ENCODE data around the gene TGFA. TPM values are rescaled to one million over a fixed set of nuclear protein-coding genes. Genes with fewer than 3 reads are reported as not detected.
A peak's percentile ranks its signal among the peaks of the same experiment; 100 is the strongest.

TGFA gene
- polyA plus RNA-seq, 2 of the 4 experiments (the other 2 are of a cell fraction): 3.5 to 5.3 TPM

DNA sequence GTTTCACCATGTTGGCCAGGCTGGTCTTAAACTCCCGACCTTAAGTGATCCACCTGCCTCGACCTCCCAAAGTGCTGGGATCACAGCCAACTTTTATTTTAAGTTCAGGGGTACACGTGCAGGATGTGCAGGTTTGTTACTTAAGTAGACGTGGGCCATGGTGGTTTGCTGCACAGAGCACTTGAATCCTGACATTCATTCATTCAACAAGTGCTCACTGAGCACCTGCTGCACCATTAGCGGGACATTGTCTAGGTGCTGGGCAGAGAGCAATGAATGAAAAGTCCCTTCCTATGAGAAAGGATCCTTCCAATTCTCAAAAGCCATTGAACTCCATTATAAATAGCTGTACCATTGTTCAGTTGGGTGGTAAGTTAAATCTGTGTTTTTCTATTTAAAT lies 31.0 kb downstream of the TGFA start:
- Histone ChIP-seq H3K4me2 (no peak overlapping the region), H3K27ac (peak overlapping the region in 1 of 2 experiments; percentile 2; a peak in 1 of 6 replicates), H3K4me1 (peaks cover 47% of the 10 kb centered on the region), H3K4me3 (no peak overlapping the region), H3K9me3 (no peaks in the 10 kb centered on the region)
- ChIA-PET CTCF (no interaction called here), POLR2A (no interaction called here)
- no peak for TF ChIP-seq FOSL2 (IDR thresholded peaks at IDR 0.05)
- TF ChIP-seq FOSL2 (CRISPR knock-in tag; IDR thresholded peaks at IDR 0.05): no peak
- TF ChIP-seq HDAC2 (IDR thresholded peaks at IDR 0.05): no peak
- TF ChIP-seq, protein P1, sequence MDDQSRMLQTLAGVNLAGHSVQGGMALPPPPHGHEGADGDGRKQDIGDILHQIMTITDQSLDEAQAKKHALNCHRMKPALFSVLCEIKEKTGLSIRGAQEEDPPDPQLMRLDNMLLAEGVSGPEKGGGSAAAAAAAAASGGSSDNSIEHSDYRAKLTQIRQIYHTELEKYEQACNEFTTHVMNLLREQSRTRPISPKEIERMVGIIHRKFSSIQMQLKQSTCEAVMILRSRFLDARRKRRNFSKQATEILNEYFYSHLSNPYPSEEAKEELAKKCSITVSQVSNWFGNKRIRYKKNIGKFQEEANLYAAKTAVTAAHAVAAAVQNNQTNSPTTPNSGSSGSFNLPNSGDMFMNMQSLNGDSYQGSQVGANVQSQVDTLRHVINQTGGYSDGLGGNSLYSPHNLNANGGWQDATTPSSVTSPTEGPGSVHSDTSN (IDR thresholded peaks at IDR 0.05): no peak
- no peak for TF ChIP-seq ZC3H11A (IDR thresholded peaks at IDR 0.05)
- TF ChIP-seq HOXB13 (CRISPR knock-in tag; IDR thresholded peaks at IDR 0.05; ENCODE audit: low read depth): no peak
- no peak for TF ChIP-seq JUNB (IDR thresholded peaks at IDR 0.05)
- no peak for TF ChIP-seq RAD21 (conservative IDR thresholded peaks at IDR 0.05 in 1 of 2, IDR thresholded peaks at IDR 0.05 in 1 of 2)
- TF ChIP-seq JUN (IDR thresholded peaks at IDR 0.05): no peak
- no peak for TF ChIP-seq NFE2L2 (conservative IDR thresholded peaks at IDR 0.05; ENCODE audit: low read length)
- TF ChIP-seq TFCP2L1 (CRISPR knock-in tag; IDR thresholded peaks at IDR 0.05): no peak
- FAIRE-seq: no peak
- ATAC-seq: no peak
- no peak for DNase-seq (ENCODE audit: low read depth in 1 of 2, low spot score in 1 of 2)
- WGBS (ENCODE audit: missing lambda C conversion rate): 75% methylated on average over 5 of the region's 5 CpGs

DNA sequence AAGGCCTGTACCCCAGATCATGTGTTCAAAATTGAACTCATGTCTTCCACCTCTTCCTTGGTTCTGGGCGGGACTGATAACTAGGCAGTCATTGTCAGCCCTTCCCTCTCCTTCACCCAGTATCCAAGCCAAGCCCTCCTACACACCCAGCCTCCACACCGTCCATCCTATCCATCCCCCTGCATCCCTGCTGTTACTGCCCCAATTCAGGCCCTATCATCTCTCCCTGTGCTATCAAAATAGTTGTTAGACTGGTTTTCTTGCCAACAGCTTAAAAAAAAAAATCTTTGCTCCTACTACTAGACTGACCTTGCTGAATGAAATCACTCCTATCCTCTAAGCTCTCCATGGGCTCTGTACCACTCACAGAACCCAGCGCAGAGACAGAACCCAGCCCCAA lies 32.8 kb downstream of the TGFA start:
- TF ChIP-seq BHLHE40 (IDR thresholded peaks at IDR 0.05; ENCODE audit: low read depth, low read length) (no peak), FOXS1 (CRISPR knock-in tag; IDR thresholded peaks at IDR 0.05) (no peak), HEYL (CRISPR knock-in tag; IDR thresholded peaks at IDR 0.05) (no peak), HDAC2 (IDR thresholded peaks at IDR 0.05) (no peak), RARB (CRISPR knock-in tag; IDR thresholded peaks at IDR 0.05) (no peak), MYC (IDR thresholded peaks at IDR 0.05; ENCODE audit: borderline replicate concordance, low read length) (no peak), POLR2A (IDR thresholded peaks at IDR 0.05; ENCODE audit: low read length) (no peak), EHF (CRISPR knock-in tag; IDR thresholded peaks at IDR 0.05) (no peak)
- TF ChIP-seq, protein P2, sequence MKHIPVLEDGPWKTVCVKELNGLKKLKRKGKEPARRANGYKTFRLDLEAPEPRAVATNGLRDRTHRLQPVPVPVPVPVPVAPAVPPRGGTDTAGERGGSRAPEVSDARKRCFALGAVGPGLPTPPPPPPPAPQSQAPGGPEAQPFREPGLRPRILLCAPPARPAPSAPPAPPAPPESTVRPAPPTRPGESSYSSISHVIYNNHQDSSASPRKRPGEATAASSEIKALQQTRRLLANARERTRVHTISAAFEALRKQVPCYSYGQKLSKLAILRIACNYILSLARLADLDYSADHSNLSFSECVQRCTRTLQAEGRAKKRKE (CRISPR knock-in tag; IDR thresholded peaks at IDR 0.05; ENCODE audit: low read depth): no peak
- TF ChIP-seq, protein P3, sequence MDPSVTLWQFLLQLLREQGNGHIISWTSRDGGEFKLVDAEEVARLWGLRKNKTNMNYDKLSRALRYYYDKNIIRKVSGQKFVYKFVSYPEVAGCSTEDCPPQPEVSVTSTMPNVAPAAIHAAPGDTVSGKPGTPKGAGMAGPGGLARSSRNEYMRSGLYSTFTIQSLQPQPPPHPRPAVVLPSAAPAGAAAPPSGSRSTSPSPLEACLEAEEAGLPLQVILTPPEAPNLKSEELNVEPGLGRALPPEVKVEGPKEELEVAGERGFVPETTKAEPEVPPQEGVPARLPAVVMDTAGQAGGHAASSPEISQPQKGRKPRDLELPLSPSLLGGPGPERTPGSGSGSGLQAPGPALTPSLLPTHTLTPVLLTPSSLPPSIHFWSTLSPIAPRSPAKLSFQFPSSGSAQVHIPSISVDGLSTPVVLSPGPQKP (IDR thresholded peaks at IDR 0.05; ENCODE audit: low read depth, low read length): no peak
- WGBS (ENCODE audit: missing lambda C conversion rate): 83% methylated on average over 3 of the region's 3 CpGs
- no peak for DNase-seq (ENCODE audit: low read depth in 1 of 2, low spot score in 1 of 2)
- no peak for FAIRE-seq
- H3K4me1 ChIP-seq: peaks cover 41% of the 10 kb centered on the region
- no peak overlapping the region for H3K4me3 ChIP-seq
- ChIA-PET POLR2A (interaction anchor here (0.6 kb wide), 1 partner anchor 96 kb away, joined by 4 read pairs; no protein-coding TSS in a partner anchor), CTCF (no interaction called here)
- H3K9me3 ChIP-seq: no peaks in the 10 kb centered on the region
- ATAC-seq: no peak
- H3K27ac ChIP-seq: 0 out of 6 replicates have a peak overlapping the region, but pooled peaks of 1 of the 2 experiments have one; percentile 2
- H3K4me2 ChIP-seq: no peak overlapping the region

DNA sequence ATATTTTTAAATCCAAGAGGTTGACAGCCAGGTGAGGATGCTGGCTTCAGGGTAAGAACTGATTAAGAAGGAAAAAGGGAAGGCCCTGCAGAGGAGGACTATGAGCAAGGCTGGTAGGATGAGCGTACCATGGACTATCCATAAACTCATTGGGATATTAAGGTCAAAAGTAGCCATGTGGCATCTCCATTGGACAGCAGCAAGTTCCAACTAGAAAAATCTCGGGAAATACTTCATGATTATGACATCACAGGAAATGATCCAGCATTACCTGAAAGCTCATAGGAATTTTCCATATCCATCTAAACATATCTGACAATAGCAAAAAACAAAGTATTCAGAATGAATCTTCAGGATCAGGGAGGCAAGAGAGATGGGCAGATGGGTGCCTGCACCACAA lies 34.2 kb downstream of the TGFA start:
- no peak overlapping the region for H3K4me2 ChIP-seq
- CTCF ChIA-PET: interaction anchor here (2.8 kb wide), 1 partner anchor 22 kb away, joined by 6 read pairs; no protein-coding TSS in a partner anchor
- H3K27ac ChIP-seq: no peak overlapping the region
- H3K9me3 ChIP-seq: no peaks in the 10 kb centered on the region
- TF ChIP-seq ZC3H11A (IDR thresholded peaks at IDR 0.05) (no peak), FOSL2 (IDR thresholded peaks at IDR 0.05) (no peak), FOSL2 (CRISPR knock-in tag; IDR thresholded peaks at IDR 0.05) (no peak), SMC3 (IDR thresholded peaks at IDR 0.05) (no peak), HOXB13 (CRISPR knock-in tag; IDR thresholded peaks at IDR 0.05; ENCODE audit: low read depth) (no peak), BHLHE40 (IDR thresholded peaks at IDR 0.05; ENCODE audit: low read depth, low read length) (no peak), SREBF2 (IDR thresholded peaks at IDR 0.05) (no peak), HEYL (CRISPR knock-in tag; IDR thresholded peaks at IDR 0.05) (no peak), ZFP36 (IDR thresholded peaks at IDR 0.05; ENCODE audit: borderline replicate concordance, partially characterized antibody) (no peak), TFCP2L1 (CRISPR knock-in tag; IDR thresholded peaks at IDR 0.05) (no peak), JUNB (IDR thresholded peaks at IDR 0.05) (no peak), ESRRA (IDR thresholded peaks at IDR 0.05; ENCODE audit: borderline replicate concordance, low read length) (no peak), NR3C1 (IDR thresholded peaks at IDR 0.05) (no peak), CBX8 (IDR thresholded peaks at IDR 0.05) (no peak), FOXS1 (CRISPR knock-in tag; IDR thresholded peaks at IDR 0.05) (no peak), HOXA7 (CRISPR knock-in tag; IDR thresholded peaks at IDR 0.05) (no peak)
- DNase-seq (ENCODE audit: low read depth in 1 of 2, low spot score in 1 of 2) (no peak), ATAC-seq (no peak), FAIRE-seq (no peak)
- POLR2A ChIA-PET: interaction anchor here (0.7 kb wide), 1 partner anchor 20 kb away, joined by 3 read pairs; no protein-coding TSS in a partner anchor
- peaks cover 29% of the 10 kb centered on the region for H3K4me1 ChIP-seq
- 67% methylated on average over 2 of the region's 2 CpGs for WGBS (ENCODE audit: missing lambda C conversion rate)
- no peak overlapping the region for H3K4me3 ChIP-seq
